ENCODE measurements around the gene NPAS3.

The NPAS3 gene

DNA sequence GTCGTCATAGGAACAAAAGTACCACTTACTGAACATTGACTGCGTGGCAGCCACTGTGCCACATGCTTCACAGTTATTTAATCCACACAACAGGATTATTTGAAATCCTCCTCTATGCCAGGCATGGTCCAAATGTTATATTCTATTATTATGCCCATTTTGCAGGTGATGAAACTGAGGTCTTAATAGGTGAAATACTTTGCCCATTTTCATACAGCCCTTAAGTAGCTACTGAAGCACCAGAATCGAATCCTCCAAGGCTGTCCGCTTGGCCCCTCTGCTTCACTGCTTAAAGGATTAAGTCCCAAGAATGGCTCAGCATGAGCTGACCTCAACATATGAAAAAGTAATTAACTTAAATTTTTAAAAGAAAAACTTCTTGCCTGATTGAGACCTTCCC lies 799.4 kb downstream of the NPAS3 start:
- no peak for DNase-seq

DNA sequence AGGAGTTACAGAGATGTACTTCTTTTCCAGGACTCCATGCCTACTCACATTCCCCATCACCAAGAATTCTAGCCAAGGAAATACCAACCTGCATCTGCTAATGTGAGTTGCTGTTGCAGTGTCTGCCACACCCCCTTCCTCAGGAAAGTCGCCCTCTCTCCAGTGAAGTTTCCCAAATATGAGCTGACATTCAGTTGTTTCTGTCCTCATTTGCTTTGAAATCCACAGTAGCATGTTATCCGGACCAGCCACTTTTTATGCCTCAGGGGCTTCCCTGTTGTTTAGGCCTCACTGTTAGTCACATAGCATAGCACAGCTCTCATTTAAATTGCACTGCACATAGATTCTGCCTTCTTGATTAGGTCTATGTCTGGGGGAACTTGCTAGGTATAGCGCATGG lies 799.8 kb downstream of the NPAS3 start:
- DNase-seq, result no peak

- DNase-seq, result no peak
These were observed 801.9 kb downstream of the NPAS3 start for GRCh38 chr14:33740531-33740930.

GRCh38 chr14:33742166-33742565 lies 803.5 kb downstream of the NPAS3 start:
- no peak for DNase-seq

DNA sequence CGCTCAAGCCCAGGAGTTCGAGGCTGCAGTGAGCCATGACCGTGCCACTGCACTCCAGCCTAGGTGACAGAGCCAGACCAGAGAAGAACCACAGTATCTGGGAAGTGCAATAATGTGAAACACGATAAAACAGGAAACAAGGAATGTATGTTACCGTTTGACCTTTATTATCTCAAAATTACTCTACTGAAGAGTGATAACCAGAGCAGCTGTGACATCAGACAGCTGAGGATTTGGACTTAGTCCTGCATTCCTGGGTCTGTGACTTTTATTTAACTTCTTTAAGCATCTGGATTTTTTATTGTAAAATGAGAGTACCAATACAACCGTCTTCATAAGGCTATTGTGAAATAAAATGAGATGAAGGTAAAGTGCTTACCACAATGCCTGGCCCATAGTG lies 806.5 kb downstream of the NPAS3 start:
- no peak for DNase-seq

DNA sequence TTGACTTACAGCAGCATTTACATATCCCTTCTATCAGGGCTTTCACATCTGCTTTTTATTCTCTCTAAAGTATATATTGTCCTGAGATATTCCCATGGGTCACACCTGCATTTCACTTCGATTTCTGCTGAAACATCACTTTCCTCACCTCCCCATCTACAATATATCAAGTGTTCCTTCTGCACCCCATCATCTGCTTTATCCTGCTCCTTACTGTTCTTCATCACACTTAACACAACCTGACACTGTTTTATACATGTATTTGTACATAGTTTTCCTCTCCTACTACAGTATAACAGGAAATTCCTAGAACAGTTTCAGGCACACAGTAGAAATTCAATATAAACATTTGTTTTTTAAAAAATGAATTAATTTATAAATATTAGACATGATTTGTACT lies 809.1 kb downstream of the NPAS3 start:
- no peak for DNase-seq

GRCh38 chr14:33754261-33754660 lies 815.6 kb downstream of the NPAS3 start:
- DNase-seq, result no peak

GRCh38 chr14:33755358-33755757 lies 816.7 kb downstream of the NPAS3 start:
- no peak for DNase-seq

DNA sequence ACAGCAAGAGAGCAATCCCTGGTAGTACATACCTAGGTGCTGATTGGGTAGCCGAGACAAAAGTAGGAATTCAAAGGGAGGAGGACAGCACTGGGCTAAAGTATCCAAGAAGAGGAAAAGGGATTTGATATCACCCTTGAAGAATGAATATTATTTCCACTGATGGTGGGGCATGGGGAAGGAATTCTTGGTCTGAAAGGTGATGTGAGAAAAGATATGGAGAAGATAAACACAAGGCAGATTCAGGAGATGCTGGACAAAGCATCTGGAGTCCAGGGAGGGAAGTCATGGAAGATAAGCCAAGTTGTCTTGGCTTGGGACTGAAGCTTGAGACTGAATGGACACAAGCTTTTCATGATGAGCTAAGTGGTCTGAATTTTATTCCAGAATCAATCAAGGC lies 818.2 kb downstream of the NPAS3 start:
- DNase-seq, result no peak

DNA sequence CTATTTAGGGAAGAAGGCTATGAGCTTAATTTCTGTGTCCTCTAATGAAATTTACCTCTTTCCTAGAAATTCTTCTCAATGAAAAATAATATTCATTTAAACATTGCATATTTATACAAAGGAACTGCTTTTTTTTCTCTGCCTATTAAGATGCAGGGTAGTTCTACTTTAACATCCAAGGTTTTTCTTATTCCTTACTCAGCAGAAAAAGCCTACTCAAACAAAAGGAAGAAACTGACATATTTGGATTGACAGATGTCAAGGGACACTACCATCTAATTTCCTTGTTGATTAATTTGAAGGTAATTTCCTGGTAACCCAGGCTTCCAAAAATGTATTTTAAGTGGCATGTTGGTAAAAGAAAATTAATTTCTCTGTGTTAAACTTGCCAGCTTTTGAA lies 819.9 kb downstream of the NPAS3 start:
- DNase-seq, result no peak

GRCh38 chr14:33762161-33762851 lies 823.6 kb downstream of the NPAS3 start:
- no peak for DNase-seq

DNA sequence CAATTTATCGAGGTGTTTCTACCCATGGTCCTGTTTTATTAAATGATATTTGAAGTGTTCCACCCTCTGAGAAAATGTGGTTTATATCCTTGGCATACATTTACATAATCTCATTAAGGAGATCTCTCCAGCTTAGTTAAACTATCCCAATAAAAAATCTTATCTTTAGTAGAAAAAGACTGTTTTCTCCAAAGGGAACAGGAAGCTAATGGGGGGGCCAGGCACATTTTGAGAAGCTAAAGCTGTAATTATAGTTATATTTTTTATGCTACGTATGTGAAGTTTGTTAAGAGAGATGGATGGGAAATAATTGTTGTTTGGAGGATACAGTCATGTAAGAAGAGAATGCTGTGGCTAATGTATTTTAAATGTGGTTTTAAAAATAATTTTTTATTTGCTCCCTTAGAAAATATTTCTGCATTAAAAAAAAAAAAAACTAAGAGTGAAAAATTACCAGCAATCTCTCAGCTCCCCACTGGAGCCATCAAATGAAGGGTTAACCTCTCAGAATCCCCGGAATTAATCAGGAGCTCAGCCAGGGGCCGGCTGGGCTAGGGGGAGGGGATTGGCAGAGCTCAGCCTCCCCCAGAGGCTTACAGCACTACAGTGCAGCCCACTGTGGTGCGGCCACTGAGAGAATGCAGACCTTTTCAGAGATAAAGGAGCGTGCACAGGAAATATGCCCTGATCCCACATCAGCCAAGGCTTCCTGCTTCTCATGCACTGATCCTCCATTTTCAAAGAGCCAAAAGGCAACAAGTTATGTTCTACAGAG lies 826.4 kb downstream of the NPAS3 start:
- DNase-seq, result no peak

DNA sequence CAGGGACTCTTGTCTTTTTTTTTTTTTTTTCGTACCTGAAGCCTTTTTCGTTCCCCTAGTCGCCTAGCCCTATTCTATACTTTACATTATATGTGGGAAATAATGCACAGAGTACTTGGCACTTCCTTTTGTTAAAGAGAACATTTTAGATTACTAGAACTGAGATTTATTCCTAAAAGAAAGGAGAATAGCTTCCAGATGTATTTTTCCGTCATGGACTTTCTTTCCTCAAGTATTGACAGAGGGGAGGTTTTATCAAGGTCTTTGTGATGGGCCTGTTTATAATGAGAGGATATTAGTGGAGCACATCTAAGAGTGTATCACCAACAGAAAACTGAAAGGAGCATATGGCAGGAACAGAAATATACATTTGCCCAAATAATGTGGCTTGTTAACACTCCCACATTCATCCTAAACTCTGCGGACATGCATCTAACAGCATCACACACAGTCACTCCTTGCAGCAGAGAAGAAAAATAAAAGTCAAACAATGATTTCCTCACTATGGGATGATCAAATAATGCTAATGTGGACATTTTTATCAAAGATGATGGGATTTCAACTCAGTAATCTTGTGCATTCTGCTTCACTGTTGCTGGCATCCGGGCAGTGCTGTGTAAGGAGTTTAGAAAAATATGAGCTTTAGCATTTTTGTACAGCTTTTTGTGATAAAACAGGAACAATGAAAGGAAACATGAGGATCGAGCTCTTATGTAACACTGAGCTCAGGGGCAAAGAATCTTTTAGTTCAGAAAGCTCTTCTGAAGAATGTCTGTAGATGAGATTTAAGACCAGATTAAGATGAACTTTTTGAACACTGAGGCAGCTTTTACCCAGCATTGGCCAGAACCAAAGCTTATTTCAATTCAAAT lies 829.1 kb downstream of the NPAS3 start:
- no peak for DNase-seq

- no peak for DNase-seq
These were observed 829.8 kb downstream of the NPAS3 start for GRCh38 chr14:33768458-33768830.

DNA sequence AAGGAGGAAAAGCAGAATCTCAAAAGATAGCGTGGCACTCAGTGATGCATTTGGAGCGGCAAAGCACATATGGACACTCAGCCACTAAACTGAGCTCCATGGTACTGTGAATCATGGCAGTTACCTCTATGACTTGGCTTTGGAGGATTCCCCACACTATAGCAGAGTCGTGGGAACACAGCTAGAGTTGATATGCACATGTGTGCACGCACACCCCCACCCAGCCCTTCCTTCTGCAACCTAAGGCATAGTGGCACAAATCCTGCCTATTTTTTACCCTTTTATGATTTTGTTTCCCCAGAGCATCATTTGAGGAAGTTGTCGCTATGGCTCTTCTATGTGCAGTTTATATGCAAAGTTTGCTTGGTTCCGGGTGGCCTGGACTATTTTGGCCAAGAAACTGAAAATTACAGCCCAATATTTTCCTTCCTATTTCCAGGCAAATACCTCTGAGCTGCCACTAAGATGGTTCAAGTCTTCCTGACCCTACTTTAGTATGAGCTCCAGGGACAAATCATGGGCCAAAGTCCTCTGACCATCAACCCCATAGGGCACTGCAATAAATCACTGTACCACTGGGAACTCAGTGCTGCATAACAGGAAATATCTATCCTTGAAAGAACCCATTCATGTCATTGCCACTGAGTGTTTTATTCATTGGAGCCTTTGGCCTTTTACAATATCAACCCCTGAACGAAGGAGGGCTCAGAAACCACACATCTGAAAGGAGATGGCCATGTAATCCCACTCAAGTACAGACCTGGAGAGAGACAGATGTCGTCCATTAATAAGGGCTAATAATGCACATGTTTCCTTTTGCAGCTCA lies 834.7 kb downstream of the NPAS3 start:
- DNase-seq, result no peak

DNA sequence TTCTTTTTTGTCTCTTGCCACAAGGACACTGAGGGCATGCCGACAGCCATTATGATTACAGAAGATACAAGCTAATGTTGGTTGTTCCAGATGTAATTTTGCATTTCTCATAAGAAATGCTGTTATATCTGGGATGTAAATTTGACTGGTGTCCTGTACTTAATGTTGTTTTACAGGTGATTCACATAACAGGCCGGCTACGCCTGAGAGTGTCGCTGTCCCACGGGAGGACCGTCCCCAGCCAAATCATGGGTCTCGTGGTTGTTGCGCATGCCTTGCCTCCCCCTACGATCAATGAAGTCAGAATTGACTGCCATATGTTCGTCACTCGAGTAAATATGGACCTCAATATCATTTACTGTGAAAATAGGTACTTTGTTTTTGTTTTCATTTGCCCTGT lies 835.5 kb downstream of the NPAS3 start:
- no peak for DNase-seq

GRCh38 chr14:33774723-33775470 lies 836.2 kb downstream of the NPAS3 start:
- DNase-seq, result no peak

- DNase-seq, result no peak
These were observed 838.2 kb downstream of the NPAS3 start for GRCh38 chr14:33776871-33777270.

DNA sequence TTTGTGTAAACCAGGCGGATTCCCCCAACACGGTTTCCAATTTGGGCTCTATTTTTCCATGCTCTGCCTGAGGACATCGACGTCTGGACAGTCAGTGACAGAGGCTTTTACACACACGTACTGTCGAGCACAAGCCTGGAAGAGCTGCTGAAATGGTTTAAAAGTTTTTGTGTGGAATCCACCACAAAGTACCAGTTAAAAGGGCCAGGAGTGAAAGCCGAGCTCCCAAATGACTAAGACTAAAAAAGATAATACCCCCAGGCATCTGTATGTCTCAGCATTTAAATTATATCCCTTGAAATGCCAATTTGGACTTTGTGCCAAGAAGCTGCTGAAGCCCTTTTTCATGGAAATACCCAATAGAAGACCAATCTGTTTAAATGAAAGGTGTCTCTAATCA lies 839.0 kb downstream of the NPAS3 start:
- DNase-seq, result no peak

DNA sequence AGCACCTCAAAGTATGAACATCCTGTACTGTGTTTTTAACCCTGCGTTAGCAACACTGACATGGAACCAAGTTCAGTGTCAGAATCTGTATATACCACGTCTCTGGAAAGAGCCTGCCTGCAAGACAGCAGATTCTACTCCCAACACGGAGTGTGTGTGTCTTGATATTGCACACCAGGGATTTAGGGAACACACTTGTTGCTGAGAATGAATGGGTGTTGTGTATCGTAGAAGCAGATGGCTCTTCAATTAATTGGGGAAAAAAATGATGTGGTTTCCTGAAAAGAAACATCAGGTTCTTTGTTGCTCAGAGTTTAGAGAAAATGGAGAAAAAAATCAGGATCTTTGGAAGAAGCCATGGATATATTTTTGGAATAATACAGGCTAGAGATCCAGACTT lies 841.4 kb downstream of the NPAS3 start:
- no peak for DNase-seq

GRCh38 chr14:33781236-33781635 lies 842.6 kb downstream of the NPAS3 start:
- no peak for DNase-seq

GRCh38 chr14:33782923-33783322 lies 844.2 kb downstream of the NPAS3 start:
- DNase-seq, result no peak
